Fibroblast of the conjunctiva (primary cell): ENCODE measurements around the gene ESYT3.
"Not testable (repeated sequence)": the region's sequence is repeated elsewhere in the genome, so short reads cannot be mapped to it uniquely, and the experiment has no call there.

Source experiments
- DNase-seq: peaks from one replicate; pipeline ENCODE4 v3.0.0-alpha.2; 2010; ENCODE audit warnings: low read depth

Gene ESYT3

GRCh38 chr3:138443521-138444503, 9.4 kb downstream of the ESYT3 start:
- no peak for DNase-seq

- DNase-seq, result no peak
Measured at GRCh38 chr3:138445236-138445635, 10.8 kb downstream of the ESYT3 start.

- DNase-seq, result no peak
Measured at GRCh38 chr3:138445654-138446053, 11.2 kb downstream of the ESYT3 start.

GRCh38 chr3:138448631-138449030, 14.2 kb downstream of the ESYT3 start:
- DNase-seq, result no peak

- no peak for DNase-seq
Measured at GRCh38 chr3:138449490-138449889, 15.1 kb downstream of the ESYT3 start.

GRCh38 chr3:138450181-138450580, 15.8 kb downstream of the ESYT3 start:
- DNase-seq, result no peak

- DNase-seq, result no peak
Measured at GRCh38 chr3:138450704-138451424, 16.4 kb downstream of the ESYT3 start.

GRCh38 chr3:138451595-138452162, 17.3 kb downstream of the ESYT3 start:
- no peak for DNase-seq

- no peak for DNase-seq
Measured at GRCh38 chr3:138452436-138452835, 18.0 kb downstream of the ESYT3 start.

GRCh38 chr3:138453940-138454339, 19.5 kb downstream of the ESYT3 start:
- DNase-seq, result not testable (repeated sequence)

- no peak for DNase-seq
Measured at GRCh38 chr3:138455801-138456716, 21.6 kb downstream of the ESYT3 start.

GRCh38 chr3:138456961-138457862, 22.8 kb downstream of the ESYT3 start:
- no peak for DNase-seq

- DNase-seq, result no peak
Measured at GRCh38 chr3:138457863-138458735, 23.7 kb downstream of the ESYT3 start.

- DNase-seq, result no peak
Measured at GRCh38 chr3:138458774-138459499, 24.5 kb downstream of the ESYT3 start.

- DNase-seq, result no peak
Measured at GRCh38 chr3:138459619-138460535, 25.5 kb downstream of the ESYT3 start.

- DNase-seq, result no peak
Measured at GRCh38 chr3:138460536-138461205, 26.3 kb downstream of the ESYT3 start.

- DNase-seq, result no peak
Measured at GRCh38 chr3:138461246-138461645, 26.8 kb downstream of the ESYT3 start.
